NCI-H2227 (cell line): ENCODE data around the gene ABCD4.
A peak's percentile ranks its signal among the peaks of the same experiment; 100 is the strongest.
"Not testable (repeated sequence)": the region's sequence is repeated elsewhere in the genome, so short reads cannot be mapped to it uniquely, and the experiment has no call there.

ENCODE experiments used
- DNase-seq: peaks from one replicate; lab custom pipeline; 2025; ENCODE audit not compliant: unreplicated experiment; lab: John Stamatoyannopoulos, UW

ABCD4 gene

GRCh38 chr14:74302152-74302628, 544 bp downstream of the ABCD4 start:
- DNase-seq: peak; percentile 54

GRCh38 chr14:74301594-74302151, 1.1 kb downstream of the ABCD4 start:
- DNase-seq: no peak

GRCh38 chr14:74299061-74299545, 3.6 kb downstream of the ABCD4 start:
- DNase-seq: no peak

GRCh38 chr14:74297986-74298385, 4.7 kb downstream of the ABCD4 start:
- DNase-seq: no peak

GRCh38 chr14:74296037-74296467, 6.7 kb downstream of the ABCD4 start:
- DNase-seq: no peak

- DNase-seq: no peak
Measured at GRCh38 chr14:74293606-74294005, 9.1 kb downstream of the ABCD4 start.

DNA sequence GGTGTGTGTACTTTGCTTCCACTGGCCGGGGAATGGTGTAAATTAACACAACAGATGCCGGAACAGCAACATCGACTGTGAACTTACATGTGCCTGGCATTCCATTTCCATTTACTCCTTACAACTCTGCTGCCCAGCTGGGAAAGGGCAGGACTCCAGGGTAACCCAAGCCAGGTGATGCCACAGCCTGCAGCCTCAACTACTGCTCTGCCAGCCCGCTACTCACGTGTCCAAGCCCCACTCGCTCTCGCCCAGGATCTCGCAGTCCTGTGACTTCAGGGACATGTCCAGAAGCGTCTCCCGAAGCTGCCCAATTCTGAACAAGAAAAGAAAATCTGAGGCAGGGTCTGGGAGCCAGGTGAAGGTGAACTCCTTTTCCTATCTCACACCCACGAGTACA, 10.7 kb downstream of the ABCD4 start:
- no peak for DNase-seq

DNA sequence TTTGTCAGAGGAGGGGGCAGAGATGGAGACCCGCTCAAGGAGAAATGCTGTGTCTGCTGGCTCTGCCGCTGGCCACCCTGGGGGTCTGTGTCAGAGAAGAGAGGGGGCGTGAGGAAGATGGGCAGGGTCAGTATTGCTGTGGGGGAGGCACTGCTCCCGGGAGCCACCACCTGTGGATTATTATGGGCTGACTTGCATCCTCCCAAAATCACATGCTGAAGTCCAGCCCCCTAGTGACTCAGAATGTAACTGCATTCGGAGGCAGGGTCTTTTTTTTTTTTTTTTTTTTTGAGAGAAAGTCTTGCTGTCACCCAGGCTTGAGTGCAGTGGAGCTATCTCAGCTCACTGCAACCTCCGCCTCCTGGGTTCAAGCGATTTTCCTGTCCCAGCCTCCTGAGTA, 12.3 kb downstream of the ABCD4 start:
- DNase-seq: peak; percentile 41

GRCh38 chr14:74289801-74290200, 12.9 kb downstream of the ABCD4 start:
- no peak for DNase-seq

GRCh38 chr14:74286736-74287135, 16.0 kb downstream of the ABCD4 start:
- no peak for DNase-seq

- DNase-seq: no peak
Measured at GRCh38 chr14:74281069-74281468, 21.7 kb downstream of the ABCD4 start.

- DNase-seq: no peak
Measured at GRCh38 chr14:74278080-74278479, 24.7 kb downstream of the ABCD4 start.

DNA sequence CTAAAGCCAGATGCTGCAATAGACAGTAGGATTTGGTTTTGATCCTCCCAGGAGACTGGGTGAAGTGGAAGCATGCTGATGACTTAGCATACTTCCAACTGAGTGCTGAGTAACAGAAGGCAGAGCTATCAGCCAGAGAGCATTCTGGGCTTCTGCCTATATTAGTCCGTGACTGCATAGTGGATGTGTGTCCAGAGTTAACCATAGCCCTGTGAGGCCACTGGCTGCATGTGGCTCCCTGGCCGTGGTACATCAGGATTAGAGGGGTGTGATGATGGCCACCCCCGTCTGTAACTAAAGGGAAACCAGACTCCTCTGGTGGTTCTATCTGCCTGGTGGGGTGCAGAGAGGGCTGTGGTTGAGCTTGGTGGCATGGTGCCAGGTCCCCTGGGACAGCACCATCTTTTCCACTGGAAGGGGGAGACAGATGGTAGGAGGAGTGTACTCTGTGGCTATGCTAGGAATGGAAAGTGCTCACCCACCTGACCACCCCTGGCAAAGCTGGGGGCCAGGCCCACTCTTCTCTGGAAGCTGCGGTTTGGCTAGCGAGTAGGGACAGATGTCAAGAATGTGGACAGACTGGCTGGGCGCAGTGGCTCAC, 27.4 kb downstream of the ABCD4 start:
- DNase-seq: no peak

DNA sequence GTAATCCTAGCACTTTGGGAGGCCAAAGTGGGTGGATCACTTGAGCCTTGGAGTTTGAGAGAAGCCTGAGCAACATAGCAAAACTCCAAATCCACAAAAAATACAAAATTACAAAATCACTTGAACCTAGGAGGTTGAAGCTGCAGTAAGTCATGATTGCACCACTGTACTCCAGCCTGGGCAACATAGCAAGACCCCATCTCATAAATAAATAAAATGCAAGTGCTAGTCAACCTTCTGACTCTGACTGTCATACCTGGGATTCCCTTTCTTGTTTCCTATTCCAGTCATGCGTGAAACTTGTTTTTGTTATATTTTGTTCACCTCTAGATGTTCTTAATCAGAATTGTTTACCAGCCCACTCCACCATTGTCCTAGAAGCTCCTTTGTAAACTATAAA, 31.4 kb downstream of the ABCD4 start:
- DNase-seq: no peak

- DNase-seq: not testable (repeated sequence)
Measured at GRCh38 chr14:74270382-74271177, 32.2 kb downstream of the ABCD4 start.

GRCh38 chr14:74267588-74267987, 35.1 kb downstream of the ABCD4 start:
- DNase-seq: no peak

- no peak for DNase-seq
Measured at GRCh38 chr14:74265301-74265965, 37.3 kb downstream of the ABCD4 start.

- DNase-seq: no peak
Measured at GRCh38 chr14:74263921-74264320, 38.8 kb downstream of the ABCD4 start.

DNA sequence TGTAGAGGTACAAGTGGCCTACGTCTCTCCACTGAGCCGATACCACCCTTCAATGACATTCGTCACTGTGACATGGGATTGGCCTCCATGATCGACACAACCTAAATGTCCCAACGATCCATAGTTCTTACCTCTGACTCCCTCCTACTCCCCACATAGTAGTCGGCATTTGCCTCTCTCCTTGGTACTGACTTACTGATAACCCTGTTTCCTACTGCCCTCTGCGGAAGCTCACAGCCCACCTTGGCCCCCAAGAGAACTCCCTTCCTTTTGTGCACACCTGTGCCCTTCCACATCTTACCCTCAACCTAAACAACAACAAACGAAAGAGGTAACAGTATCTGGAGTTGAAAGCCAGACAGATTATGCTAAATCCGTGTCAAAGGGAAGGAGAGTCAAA, 39.6 kb downstream of the ABCD4 start:
- no peak for DNase-seq

DNA sequence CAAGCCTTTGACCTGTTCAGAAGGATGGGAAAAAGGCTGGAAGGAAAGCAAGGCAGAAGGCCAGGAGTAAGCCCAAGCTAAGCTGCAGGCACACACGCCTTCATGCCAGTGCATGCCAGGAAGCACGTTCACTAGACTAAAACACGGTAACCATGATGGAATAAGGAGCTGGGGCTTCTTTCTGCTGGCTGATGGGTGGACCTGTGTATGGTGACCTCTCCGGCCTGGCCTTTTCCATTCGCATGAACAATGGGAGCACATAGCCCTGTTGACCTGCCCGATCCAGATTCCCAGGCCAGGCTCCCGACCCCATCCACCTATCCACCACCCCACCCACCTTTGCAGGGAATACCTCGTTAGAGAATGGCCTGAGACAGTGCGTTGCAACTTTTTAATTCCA, 40.7 kb downstream of the ABCD4 start:
- no peak for DNase-seq

DNA sequence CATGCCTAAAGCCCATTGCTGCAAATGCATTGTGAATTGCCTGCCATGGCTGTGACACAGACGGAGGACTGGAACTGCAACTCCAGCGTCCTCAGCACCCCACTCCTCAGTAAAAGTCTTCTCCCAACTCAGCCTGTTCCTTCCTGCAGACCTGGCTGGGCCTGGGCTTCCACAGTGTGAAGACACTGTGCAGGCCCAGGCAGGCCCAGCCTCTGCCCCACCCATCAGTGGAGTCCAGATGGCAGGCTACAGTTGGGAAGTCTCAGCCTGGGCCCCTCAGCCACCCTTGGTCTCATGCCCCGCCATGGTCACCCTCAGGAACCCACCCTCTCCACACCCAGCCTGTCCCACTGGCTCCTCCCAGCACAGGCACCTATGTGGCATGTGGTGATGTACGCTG, 41.4 kb downstream of the ABCD4 start:
- DNase-seq: no peak
